ENCODE measurements around the gene MYD88. TPM values are rescaled to one million over a fixed set of nuclear protein-coding genes. Genes with fewer than 3 reads are reported as not detected.

Gene MYD88
- total RNA-seq, 1 experiment from 2014 or later: 19.2 TPM

DNA sequence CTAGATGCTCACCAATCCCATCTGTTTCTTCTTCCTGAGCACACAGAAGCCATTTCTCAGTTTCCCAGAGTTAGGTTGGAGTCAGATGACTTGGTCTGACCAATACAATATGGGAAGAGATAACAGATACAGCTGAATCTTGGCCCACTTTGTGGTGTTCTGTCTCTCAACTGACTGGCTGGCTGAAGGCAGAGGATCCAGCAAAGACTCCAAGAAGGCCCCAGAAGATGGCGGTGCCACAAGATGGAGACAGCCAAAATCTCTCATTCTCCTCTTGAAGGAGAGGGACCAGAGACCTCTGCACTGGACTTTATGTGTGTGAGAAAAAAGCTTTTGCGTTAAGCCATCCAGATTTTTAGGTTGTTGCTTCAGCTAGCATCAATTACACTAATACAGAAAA lies 18.7 kb downstream of the MYD88 start (continued):
- TF ChIP-seq ATF3 (CRISPR knock-in tag; conservative IDR thresholded peaks at IDR 0.05): no peak
- TF ChIP-seq ERG (CRISPR knock-in tag; IDR thresholded peaks at IDR 0.05): no peak
- no peak for TF ChIP-seq AFF4 (CRISPR knock-in tag; IDR thresholded peaks at IDR 0.05; ENCODE audit: borderline replicate concordance)
- TF ChIP-seq JUN (CRISPR knock-in tag; IDR thresholded peaks at IDR 0.05): no peak
- TF ChIP-seq EMX1 (CRISPR knock-in tag; IDR thresholded peaks at IDR 0.05): no peak
- TF ChIP-seq TEAD1 (CRISPR knock-in tag; IDR thresholded peaks at IDR 0.05): no peak
- no peak for TF ChIP-seq KAT7 (CRISPR knock-in tag; IDR thresholded peaks at IDR 0.05; ENCODE audit: borderline replicate concordance)
- no peak for TF ChIP-seq FOXP4 (CRISPR knock-in tag; IDR thresholded peaks at IDR 0.05)

GRCh38 chr3:38157595-38157994 lies 19.1 kb downstream of the MYD88 start:
- ATAC-seq: no peak
- Mint-ChIP-seq H3K36me3 (no peaks in the 10 kb centered on the region), H3K9me3 (no peaks in the 10 kb centered on the region), H3K27ac (no peak overlapping the region), H3K4me1 (no peaks in the 10 kb centered on the region), H3K4me3 (no peak overlapping the region), H3K27me3 (ENCODE audit: low read depth) (no peaks in the 10 kb centered on the region; the same call in 1 of the 2 replicates)
- ChIA-PET CTCF (no interaction called here), POLR2A (interaction anchor here (1.6 kb wide), 1 partner anchor 20 kb away, joined by 4 read pairs; the partner anchor contains the start of gene ACAA1)
- no peak for DNase-seq (ENCODE audit: low spot score)
- TF ChIP-seq HMGA2 (CRISPR knock-in tag; IDR thresholded peaks at IDR 0.05) (no peak), CREB1 (CRISPR knock-in tag; IDR thresholded peaks at IDR 0.05) (no peak), CBFB (CRISPR knock-in tag; IDR thresholded peaks at IDR 0.05; ENCODE audit: low read depth) (no peak), CDX4 (CRISPR knock-in tag; IDR thresholded peaks at IDR 0.05; ENCODE audit: borderline replicate concordance) (no peak), EMX1 (CRISPR knock-in tag; IDR thresholded peaks at IDR 0.05) (no peak), E2F5 (CRISPR knock-in tag; IDR thresholded peaks at IDR 0.05) (no peak), ZNF416 (CRISPR knock-in tag; IDR thresholded peaks at IDR 0.05) (no peak), NFATC4 (CRISPR knock-in tag; IDR thresholded peaks at IDR 0.05) (no peak)

GRCh38 chr3:38158472-38158871 lies 20.0 kb downstream of the MYD88 start:
- Mint-ChIP-seq H3K36me3 (no peaks in the 10 kb centered on the region), H3K27me3 (ENCODE audit: low read depth) (no peaks in the 10 kb centered on the region; the same call in 1 of the 2 replicates), H3K9me3 (no peaks in the 10 kb centered on the region), H3K27ac (no peak overlapping the region), H3K4me3 (no peak overlapping the region), H3K4me1 (no peaks in the 10 kb centered on the region)
- no peak for ATAC-seq
- TF ChIP-seq SP1 (CRISPR knock-in tag; conservative IDR thresholded peaks at IDR 0.05): no peak
- TF ChIP-seq PRRX2 (CRISPR knock-in tag; IDR thresholded peaks at IDR 0.05): no peak
- no peak for TF ChIP-seq IRF2 (CRISPR knock-in tag; IDR thresholded peaks at IDR 0.05; ENCODE audit: borderline replicate concordance, low read depth)
- no peak for TF ChIP-seq ZNF121 (CRISPR knock-in tag; IDR thresholded peaks at IDR 0.05)
- no peak for TF ChIP-seq ATF3 (CRISPR knock-in tag; conservative IDR thresholded peaks at IDR 0.05)
- TF ChIP-seq ZNF263 (CRISPR knock-in tag; IDR thresholded peaks at IDR 0.05; ENCODE audit: low read depth): no peak
- no peak for TF ChIP-seq GTF2I (CRISPR knock-in tag; conservative IDR thresholded peaks at IDR 0.05)
- no peak for TF ChIP-seq AR (CRISPR knock-in tag; IDR thresholded peaks at IDR 0.05)
- no peak for TF ChIP-seq ZNF138 (CRISPR knock-in tag; conservative IDR thresholded peaks at IDR 0.05)
- DNase-seq (ENCODE audit: low spot score): no peak
- CTCF ChIA-PET: no interaction called here
- POLR2A ChIA-PET: interaction anchor here (1.6 kb wide), 1 partner anchor 21 kb away, joined by 4 read pairs; the partner anchor contains the start of gene ACAA1
